ENCODE results near the gene ESCO1. TPM values are rescaled to one million over a fixed set of nuclear protein-coding genes. Genes with fewer than 3 reads are reported as not detected.
"Not testable (repeated sequence)": the region's sequence is repeated elsewhere in the genome, so short reads cannot be mapped to it uniquely, and the experiment has no call there.

ESCO1 gene
- total RNA-seq, 1 donor from 2014 or later, result 7.9 TPM

DNA sequence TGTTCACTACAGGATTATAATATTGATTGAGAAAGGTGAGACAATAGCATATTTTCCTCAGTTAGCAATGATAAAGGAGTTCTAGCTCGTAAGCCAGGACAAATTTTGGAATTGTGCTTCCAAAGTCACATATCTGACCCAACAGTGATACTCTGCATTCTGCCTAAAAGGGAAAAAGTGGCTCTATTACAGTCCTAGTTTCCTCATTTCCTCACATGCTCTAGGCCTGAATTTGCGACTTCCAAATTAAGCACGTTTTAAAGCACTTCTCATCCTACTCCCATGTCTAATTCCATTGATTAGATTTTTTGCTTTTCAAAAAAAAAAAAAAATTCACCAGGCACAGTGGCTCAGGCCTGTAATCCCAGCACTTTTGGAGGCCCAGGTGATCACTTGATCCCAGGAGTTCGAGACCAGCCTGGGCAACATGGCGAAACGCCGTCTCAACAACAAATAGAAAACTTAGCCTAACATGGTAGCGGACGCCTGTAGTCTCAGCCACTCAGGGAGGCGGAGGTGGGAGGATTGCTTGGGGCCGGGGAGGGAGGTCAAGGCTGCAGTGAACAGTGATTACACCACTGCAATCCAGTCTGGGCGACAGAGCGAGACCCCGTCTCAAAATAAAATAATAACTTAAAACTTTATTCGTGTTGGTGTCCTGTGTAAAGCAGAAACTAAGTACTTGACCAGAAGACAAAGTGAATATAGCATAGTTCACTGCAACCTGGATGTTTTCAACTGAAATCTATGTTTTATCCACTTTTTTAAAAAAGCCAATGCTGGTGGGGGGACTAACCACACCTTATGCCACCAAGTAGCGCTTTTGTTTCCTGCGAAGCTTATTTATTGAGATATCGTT lies 1.5 kb downstream of the ESCO1 start:
- intact Hi-C loops (cut with DNase I), result no loop called here
- ATAC-seq (ENCODE audit: poor library complexity) (no peak), DNase-seq (no peak)

DNA sequence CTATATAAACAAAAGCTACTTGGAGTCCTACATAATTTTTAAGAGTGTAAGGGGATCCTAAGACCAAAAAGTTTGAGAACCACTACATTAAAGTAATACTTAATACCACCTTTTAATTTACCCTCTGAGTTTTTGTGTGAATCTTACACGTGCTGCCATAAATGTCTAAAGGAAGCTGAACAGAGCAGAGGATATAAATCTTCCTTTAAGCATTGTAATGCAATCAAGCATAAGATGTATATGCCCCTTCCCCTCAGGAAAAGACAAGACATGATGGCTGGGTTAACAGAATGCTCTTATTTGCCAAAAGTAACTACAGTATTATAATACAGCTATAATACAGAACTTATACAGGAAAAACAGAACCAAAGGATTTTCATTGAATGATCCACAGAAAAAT lies 2.9 kb downstream of the ESCO1 start:
- DNase-seq (no peak), ATAC-seq (ENCODE audit: poor library complexity) (no peak)
- intact Hi-C loops (cut with DNase I), result no loop called here

DNA sequence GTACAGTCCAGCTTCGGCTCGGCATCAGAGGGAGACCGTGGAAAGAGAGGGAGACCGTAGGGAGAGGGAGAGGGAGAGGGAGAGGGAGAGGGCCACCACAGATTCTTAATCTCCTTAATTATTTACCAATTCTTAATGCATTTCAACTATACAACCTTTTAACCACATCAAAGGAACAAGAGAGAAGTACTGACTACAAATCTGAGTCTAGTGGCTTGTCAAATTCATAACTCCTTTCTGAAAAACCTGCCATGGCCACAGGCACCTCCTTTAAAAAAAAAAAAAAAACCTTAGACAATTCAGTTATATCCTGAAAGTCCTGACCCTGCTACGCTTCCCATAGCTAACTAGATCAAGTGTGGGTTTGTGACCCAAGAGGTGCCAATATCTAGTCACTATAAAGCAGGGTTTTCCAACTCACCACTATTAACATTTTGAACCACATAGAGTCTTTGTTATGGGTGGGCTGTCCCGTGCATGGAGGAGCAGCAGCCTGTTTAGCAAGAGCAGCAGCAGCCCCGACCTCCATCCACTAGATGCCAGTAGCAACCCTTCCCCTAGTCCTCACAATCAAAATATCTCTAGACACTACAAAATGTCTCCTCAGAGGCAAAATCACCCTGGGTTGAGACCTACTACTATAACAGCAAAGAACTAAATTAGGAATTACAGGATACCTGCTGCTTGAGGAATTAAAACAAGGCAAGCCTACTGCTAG lies 6.8 kb downstream of the ESCO1 start:
- ATAC-seq (ENCODE audit: poor library complexity) (no peak), DNase-seq (no peak)
- intact Hi-C loops (cut with DNase I), result no loop called here

DNA sequence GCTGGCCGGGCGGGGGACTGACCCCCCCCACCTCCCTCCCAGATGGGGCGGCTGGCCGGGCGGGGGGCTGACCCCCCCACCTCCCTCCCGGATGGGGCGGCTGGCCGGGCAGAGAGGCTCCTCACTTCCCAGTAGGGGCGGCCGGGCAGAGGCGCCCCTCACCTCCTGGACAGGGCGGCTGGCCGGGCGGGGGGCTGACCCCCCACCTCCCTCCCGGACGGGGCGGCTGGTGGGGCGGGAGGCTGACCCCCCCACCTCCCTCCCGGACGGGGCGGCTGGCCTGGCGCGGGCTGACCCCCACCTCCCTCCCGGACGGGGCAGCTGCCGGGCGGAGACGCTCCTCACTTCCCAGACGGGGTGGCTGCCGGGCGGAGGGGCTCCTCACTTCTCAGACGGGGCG lies 8.1 kb downstream of the ESCO1 start:
- ATAC-seq (ENCODE audit: poor library complexity); intact Hi-C loops (cut with DNase I); DNase-seq: not testable (repeated sequence)

DNA sequence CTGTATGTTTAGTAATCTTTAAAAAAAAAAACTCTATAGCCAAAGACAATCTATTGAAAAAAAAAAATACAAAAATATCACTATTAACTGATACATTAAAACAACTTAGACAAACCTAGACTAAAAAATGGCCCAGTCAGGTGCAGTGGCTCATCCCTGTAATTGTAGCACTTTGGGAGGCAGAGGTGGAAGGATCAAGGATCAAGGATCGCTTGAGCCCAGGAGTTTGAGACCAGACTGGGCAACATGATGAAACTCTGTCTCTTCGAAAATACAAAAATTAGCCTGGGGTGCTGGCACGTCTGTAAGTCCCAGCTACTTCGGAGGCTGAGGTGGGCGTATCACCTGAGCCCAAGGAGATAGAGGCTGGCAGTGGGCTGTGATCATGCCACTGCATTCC lies 16.1 kb downstream of the ESCO1 start:
- ATAC-seq (ENCODE audit: poor library complexity) (no peak), DNase-seq (no peak)
- intact Hi-C loops (cut with DNase I), result no loop called here

DNA sequence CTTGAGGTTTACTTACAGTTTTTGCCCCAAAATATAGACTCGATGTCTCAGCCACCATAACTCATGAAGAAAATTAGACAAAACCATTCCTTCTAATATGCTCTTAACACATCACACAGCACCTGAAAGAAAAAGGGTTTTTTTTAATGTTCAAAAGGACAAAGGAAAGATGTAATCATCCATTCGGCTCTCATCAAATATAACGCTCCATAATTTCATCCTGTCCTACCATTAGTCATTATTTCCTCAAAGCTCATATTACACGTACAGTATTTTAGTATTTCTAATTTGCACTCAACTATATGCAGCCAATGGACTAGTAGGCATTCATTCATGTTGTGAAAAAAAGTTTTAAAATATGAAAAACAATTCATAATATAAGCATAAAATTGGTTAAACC lies 24.8 kb downstream of the ESCO1 start:
- ATAC-seq (ENCODE audit: poor library complexity), result no peak
- intact Hi-C loops (cut with DNase I), result no loop called here
- DNase-seq, result no peak

DNA sequence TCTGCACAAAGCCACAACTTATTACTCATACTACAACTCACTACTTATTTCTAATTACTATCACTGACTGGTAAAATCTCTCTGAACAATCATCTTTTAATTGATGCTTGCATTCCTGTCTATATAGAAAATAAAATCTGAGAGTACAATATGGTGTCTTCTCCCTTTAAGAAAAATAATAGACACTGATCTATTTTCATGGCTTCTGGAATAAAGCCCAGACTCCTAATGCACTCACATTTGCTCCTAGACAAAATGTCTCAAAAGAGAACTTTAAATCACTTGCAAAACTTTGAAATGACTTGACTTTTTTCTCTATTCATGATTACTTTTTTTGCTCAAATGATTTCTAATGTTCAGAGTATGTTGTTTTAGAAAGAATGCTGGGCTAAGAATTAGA lies 28.7 kb downstream of the ESCO1 start:
- DNase-seq (no peak), ATAC-seq (ENCODE audit: poor library complexity) (no peak)
- intact Hi-C loops (cut with DNase I), result no loop called here

DNA sequence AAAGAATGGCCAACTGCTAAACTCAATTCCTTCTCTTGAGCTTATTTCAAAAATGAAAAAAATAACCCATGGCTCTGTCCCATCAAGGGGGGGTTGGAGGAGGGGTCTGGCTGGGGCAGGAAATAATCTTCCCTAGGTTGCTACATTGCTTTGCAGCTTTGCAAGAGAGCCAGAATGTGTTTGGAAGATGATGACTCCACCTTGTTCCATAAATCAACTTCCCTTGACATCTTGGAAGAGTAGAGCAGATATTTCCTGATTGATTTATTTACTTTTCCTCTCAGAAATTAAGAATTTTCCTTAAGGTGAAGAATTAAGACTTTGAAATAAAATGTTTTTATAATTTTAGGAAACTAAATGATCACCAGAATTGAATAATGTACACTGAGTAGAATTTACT lies 41.3 kb downstream of the ESCO1 start:
- intact Hi-C loops (cut with DNase I), result no loop called here
- ATAC-seq (ENCODE audit: poor library complexity), result no peak
- no peak for DNase-seq

DNA sequence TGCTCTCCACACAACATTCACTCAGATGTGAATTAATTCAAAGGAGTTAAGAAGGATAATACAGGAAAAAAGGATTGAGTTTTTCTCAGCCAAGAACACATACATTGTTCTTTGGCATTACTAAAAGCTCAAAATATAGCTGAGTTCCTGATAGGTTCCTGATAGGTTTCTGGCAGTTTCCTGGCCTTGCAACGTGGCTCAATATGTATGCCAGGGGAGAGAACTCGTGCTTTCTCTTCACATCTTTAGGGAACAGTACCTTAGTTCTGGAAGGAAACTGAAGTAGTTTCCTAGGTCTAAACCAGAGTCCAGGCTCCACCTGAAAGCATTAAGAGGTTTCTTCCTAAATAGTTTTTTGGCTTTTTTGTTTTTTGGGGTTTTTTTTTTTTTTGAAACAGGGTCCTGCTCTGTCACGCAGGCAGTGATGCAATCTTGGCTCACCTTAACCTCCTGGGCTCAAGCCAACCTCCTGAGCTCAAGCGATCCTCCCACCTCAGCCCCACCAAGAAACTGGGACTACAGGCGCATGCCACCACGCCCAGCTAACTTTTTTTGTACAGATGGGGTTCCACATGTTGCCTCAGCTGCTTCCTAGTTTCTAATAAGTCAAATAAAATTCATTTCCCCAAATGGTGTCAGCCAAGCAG lies 42.8 kb downstream of the ESCO1 start:
- intact Hi-C loops (cut with DNase I), result no loop called here
- DNase-seq (no peak), ATAC-seq (ENCODE audit: poor library complexity) (no peak)

DNA sequence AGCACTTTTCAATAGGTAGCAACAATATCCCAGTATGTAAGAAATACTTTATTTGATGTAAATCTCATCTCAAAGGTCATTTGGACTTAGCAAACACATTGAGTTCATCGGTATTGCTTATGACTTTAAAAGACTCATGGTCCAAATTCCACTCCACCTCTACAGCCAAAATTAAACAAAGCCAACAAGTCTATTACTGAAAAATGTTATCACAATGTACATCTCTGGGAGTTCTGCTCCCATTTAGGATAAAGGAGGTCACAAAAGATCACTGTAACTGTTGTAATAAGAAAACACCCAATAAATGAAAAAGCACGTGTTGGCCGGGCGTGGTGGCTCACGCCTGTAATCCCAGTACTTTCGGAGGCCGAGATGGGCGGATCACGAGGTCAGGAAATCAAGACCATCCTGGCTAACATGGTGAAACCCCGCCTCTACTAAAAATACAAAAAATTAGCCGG lies 50.0 kb downstream of the ESCO1 start:
- intact Hi-C loops (cut with DNase I), result no loop called here
- ATAC-seq (ENCODE audit: poor library complexity) (no peak), DNase-seq (no peak)

DNA sequence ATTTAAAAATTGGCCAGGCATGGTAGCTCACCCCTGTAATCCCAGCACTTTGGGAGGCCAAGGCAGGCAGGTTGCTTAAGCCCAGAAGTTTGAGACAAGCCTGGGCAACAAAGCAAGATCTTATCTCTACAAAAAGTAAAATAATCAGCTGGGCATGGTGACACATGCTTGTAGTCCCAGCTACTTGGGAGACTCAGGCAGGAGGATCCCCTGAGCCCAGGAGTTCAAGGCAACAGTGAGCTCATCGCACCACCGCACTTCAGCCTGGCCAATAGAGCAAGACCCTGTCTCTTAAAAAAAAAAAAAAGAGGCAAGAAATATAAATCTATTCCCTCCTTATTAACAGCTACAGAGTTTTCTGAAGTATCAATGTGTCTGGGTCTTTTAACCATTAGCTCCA lies 51.9 kb downstream of the ESCO1 start:
- ATAC-seq (ENCODE audit: poor library complexity) (no peak), DNase-seq (no peak)
- intact Hi-C loops (cut with DNase I), result no loop called here

DNA sequence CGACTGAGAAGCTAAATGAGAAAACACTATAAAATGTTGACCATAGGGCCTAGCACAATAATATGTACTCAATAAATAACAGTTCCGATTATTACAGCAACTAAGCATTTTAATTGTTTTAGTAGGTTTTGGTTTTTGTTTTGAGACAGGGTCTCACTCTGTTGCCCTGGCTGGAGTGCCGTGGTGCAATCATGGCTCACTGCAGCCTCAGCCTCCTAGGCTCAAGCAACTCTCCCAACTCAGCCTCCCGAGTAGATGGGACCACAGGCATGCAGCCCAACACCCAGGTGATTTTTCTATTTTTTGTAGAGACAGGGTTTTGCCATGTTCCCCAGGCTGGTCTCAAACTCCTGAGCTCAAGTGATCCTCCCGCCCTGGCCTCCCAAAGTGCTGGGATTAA lies 54.1 kb downstream of the ESCO1 start:
- ATAC-seq (ENCODE audit: poor library complexity), result no peak
- no peak for DNase-seq
- intact Hi-C loops (cut with DNase I), result no loop called here

DNA sequence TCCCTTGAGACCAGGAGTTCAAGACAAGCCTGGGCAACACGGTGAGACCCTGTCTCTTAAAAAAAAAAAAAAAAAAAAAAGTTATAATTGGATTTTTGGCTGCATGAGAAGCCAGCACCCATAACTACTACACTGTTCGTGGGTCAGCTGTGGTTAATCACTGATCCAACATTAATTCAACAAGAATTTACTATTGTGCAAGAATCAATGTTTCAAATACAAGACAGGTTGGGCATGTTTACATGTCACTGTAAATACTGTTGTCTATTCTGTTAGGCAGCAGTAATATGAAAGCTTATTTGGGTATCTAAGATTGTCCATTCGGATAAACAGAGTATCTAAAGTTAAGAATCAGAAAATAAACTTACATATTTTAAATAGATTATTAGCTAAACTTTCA lies 62.3 kb downstream of the ESCO1 start:
- intact Hi-C loops (cut with DNase I), result no loop called here
- ATAC-seq (ENCODE audit: poor library complexity) (no peak), DNase-seq (no peak)

DNA sequence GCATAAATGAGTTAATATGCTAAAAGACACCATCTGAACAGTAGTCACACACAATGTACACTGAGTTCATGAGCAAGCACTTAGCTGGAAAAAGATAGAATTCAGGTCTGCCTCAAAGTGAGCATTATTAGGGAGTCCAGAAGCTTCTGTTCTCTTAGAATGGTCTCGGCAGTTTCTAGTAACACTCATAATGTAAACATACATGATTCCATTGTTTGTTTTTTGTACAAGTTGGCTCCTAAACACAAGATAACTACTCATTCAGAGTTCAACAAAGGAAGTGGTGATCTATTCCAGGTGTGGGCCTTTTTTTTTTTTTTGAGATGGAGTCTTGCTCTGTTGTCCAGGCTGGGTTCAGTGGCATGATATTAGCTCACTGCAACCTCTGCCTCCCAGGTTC lies 66.2 kb downstream of the ESCO1 start:
- intact Hi-C loops (cut with DNase I), result no loop called here
- ATAC-seq (ENCODE audit: poor library complexity) (no peak), DNase-seq (no peak)

DNA sequence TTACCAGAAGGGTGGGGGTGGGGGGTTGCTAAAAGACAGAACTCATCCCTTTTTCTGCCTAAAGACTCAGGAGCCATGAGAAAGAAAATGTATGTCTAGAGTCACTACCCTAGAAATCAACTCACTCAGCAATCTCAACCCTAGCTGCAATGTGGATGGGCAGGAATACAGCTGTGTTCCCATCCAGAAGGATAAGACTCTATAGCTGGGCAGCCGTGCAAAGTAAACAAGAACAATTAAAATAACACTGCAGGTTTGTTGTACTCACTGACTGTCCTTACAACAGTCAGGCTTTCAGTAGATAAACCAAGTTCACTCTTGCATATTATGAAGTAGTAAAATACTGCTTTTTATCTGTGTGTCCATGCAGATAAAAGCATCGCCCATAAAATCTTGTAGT lies 74.0 kb downstream of the ESCO1 start:
- DNase-seq, result no peak
- intact Hi-C loops (cut with DNase I), result no loop called here
- ATAC-seq (ENCODE audit: poor library complexity), result peak; percentile 46

DNA sequence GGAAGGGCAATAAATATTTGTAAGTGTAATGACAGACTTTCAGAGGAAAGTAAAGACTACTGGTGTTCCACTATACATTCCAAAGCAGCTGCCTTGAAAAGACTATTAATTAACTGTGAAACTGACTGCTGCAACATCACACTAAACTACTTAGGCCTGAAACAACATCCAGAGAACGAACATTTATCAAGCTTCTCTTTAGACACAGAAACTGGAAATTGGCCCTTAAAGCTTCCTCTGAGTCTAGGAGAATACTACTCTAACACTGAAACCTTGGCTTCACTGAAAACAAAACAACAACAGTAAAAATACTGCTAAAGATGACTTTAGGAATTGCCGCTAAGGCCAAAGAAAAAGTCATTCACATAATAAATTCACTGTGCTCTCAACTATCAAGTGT lies 74.6 kb downstream of the ESCO1 start:
- no peak for DNase-seq
- ATAC-seq (ENCODE audit: poor library complexity), result no peak
- intact Hi-C loops (cut with DNase I), result no loop called here

DNA sequence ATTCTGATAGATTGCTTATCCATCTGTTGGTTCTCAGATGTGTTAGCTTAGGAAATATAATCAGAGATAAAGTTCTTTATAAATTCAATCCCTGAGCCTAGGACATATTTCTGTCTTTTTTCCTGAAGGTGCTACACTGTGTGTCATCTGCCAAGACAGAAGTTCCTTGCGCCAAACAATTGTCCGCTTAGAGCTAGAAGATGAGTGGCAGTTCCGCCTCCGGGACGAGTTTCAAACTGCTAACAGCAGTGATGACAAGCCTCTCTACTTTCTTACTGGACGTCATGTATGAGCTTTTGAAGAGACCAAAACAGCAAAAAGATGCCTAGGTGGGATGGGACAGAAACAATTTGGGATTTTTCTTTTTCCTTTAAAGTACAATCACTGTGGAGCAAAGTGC lies 78.0 kb downstream of the ESCO1 start:
- intact Hi-C loops (cut with DNase I), result no loop called here
- no peak for DNase-seq
- ATAC-seq (ENCODE audit: poor library complexity), result peak; percentile 51

DNA sequence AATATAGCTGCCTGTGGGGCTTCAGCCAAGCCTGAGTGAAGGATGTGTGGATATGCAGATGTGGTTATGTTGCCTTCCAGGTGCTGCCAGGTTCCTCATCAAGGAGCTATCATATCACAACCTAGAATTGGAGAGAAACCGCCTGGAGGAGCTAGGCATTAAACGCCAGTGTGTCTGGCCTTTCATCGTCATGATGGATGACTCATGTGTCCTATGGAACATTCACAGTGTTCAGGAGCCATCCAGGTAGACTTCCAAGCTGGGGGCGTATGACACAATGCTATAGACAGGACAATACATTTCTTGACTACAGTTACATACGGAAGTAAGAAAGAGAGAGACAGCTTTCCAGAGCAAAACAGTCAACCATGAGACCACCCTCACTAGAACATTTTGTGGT lies 86.8 kb downstream of the ESCO1 start:
- no peak for DNase-seq
- intact Hi-C loops (cut with DNase I), result no loop called here
- no peak for ATAC-seq (ENCODE audit: poor library complexity)

DNA sequence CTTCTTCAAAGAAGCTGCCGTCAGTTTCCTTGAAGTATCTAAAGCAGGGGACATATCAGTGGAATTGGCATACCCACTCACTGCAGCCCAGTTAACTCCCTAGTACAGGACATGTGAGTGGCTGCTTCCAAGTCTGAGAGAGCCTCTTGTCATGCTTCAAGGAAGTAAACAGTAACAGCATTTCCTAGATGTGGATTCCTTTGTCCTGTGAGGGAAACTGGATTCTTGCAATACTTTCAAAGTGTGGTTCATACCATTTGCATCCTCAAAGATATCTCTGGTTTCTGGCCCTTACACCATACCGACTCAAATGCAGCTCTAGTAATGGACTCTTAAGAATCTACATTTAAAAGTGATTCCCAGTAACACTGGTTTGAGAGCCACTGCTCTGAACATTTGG lies 87.2 kb downstream of the ESCO1 start:
- intact Hi-C loops (cut with DNase I), result no loop called here
- ATAC-seq (ENCODE audit: poor library complexity) (no peak), DNase-seq (no peak)

DNA sequence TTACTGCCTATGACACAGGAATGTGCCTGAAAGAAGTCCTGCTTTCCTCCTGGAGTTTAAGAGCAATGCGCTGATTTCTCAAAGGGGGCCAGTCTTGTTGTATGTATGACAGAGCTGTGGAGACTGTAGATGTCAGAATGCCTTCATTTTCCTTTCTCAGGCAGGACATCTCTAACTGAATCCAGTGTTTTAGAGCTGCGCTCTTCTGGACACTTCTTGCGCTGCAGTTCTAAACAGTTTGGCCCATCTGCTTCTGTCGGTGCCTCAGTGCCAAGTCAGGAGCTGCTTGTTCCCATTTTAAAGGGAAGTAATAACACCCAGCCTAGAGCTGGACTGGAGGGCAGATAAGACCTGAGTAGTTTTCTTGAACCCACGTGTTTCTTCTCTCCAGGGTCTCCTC lies 91.4 kb downstream of the ESCO1 start:
- DNase-seq (no peak), ATAC-seq (ENCODE audit: poor library complexity) (no peak)
- intact Hi-C loops (cut with DNase I), result no loop called here
